ENCODE data around the gene CIDEB.

DNA sequence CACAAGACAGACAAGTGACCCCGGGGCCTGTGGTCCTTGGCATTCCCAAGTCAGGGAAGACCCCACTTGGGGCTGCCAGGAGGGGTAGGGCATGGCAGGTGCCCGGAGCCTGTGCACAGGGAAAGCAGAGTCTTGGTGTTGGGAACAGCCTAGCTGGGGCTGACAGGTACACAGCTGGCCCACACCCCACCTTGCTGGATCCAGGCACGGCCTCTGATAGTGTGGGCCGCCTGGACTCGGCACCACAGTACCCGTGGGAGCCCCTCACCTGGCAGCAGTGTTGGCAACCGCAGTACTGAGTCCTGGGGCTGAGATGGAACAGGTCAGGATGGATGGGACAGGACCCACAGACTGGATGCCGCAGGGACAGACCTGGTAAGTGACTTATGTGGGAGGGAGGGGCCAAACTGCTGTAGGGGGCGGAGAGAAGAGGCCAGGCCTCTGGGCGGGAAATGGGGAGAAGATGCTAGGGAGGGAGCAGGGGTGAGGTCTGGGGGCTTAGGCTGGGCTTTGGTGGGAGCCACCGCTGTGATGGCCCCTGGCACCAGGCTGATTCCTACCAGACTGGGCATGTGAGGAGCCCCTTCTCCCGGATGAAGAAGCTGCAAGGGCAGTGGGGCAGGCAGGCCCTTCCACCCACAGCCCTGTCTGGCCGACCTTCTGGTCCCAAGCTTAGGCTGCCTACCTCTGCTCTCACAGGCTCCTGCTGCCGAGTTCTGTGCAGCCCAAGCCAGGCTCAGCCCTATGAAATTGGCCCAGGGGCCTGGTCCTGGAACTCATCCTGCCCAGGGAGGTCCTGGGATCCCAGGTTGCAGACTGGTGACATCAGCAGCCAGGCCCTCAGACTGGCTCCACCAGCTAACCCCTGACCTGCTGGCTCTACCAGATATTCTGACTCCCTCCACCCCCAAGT is 44.7 kb downstream of the CIDEB start, which contains the start of gene TGM1:
- TF ChIP-seq MAFK (IDR thresholded peaks at IDR 0.05; ENCODE audit: low read depth, low read length) (no peak), RAD21 (IDR thresholded peaks at IDR 0.05 in 1 of 2, conservative IDR thresholded peaks at IDR 0.05 in 1 of 2; ENCODE audit: low read depth in 2 of 2, low read length in 2 of 2) (no peak)
